Endothelial cell of umbilical vein (primary cell): ENCODE measurements around the gene HBP1. TPM values are rescaled to one million over a fixed set of nuclear protein-coding genes. Genes with fewer than 3 reads are reported as not detected.

Source experiments
- BruUV-seq: library from RNA; stranded (reverse); fragments of 400-500 nt; replicated peaks from 2 replicates; lab custom pipeline; 2021; lab: Mats Ljungman, UMichigan
- CTCF ChIA-PET: fragments of 300-600, 350-600 bp; sonication (Branson Sonifier 250); formaldehyde crosslinking; loops from one replicate; lab custom pipeline; 2021; ENCODE audit warnings: antibody characterized with exemption, inconsistent platforms; lab: Charles Lee
- POLR2A ChIA-PET: fragments of 300-600, 350-600 bp; sonication (Branson Sonifier 250); formaldehyde crosslinking; loops from one replicate; lab custom pipeline; 2021; ENCODE audit warnings: antibody characterized with exemption, inconsistent platforms; lab: Charles Lee
- DNase-seq: peaks from one replicate; pipeline ENCODE4 v3.0.0-alpha.2; 2011; ENCODE audit warnings: low read depth, low spot score
- FAIRE-seq: peaks from 2 replicates; lab custom pipeline; 2011; peaks lifted over from hg19 to GRCh38; lab: Jason Lieb, UNC
- H2AFZ ChIP-seq: 2 replicates; pipeline ENCODE4 v1.6.0; 2012; ENCODE audit warnings: low read depth, low read length, control low read depth, inconsistent platforms
- H3K27ac ChIP-seq: 2 replicates; pipeline ENCODE4 v1.5.1; 2011; ENCODE audit warnings: low read depth, mild to moderate bottlenecking, control low read depth, low read length, moderate library complexity; ENCODE audit not compliant: insufficient read depth
- H3K27me3 ChIP-seq, 2 experiments: 2 replicates each; pipeline versions ENCODE4 v1.6.0 to v1.6.1; 2011; ENCODE audit warnings: low read length in 2 of 2, mixed read lengths in 1 of 2; ENCODE audit not compliant: control insufficient read depth in 2 of 2, insufficient read depth in 2 of 2
- H3K36me3 ChIP-seq, 2 experiments: 2 replicates in 1 of 2; 3 replicates in 1 of 2; pipeline ENCODE4 v1.5.1; 2011; ENCODE audit warnings: low read length in 2 of 2, mild to moderate bottlenecking in 1 of 2, moderate library complexity in 1 of 2; ENCODE audit not compliant: control insufficient read depth in 2 of 2, insufficient read depth in 2 of 2; ENCODE audit errors: extremely low read depth in 1 of 2
- H3K4me1 ChIP-seq: 3 replicates; pipeline ENCODE4 v1.5.1; 2011; ENCODE audit warnings: mild to moderate bottlenecking, low read length; ENCODE audit not compliant: control insufficient read depth, insufficient read depth; ENCODE audit errors: extremely low read depth
- H3K4me2 ChIP-seq: 2 replicates; pipeline ENCODE4 v1.6.1; 2011; ENCODE audit warnings: low read length, control low read depth, mixed read lengths; ENCODE audit not compliant: insufficient read depth
- H3K4me3 ChIP-seq, 3 experiments: fragments of 200-600 bp in 1 of 3; sonication (generic), shearing (Covaris generic) in 1 of 3; replicated peaks in 1 of 3; 2 replicates each; pipeline ENCODE4 v1.5.1; 2011 to 2016; ENCODE audit warnings: control low read depth in 3 of 3, low read length in 3 of 3, mild to moderate bottlenecking in 2 of 3, inconsistent platforms in 1 of 3, low read depth in 1 of 3, moderate library complexity in 1 of 3; ENCODE audit not compliant: insufficient read depth in 1 of 3
- H3K79me2 ChIP-seq: 2 replicates; pipeline ENCODE4 v1.6.0; 2012; ENCODE audit warnings: low read length, inconsistent platforms; ENCODE audit not compliant: control insufficient read depth, insufficient read depth
- H3K9ac ChIP-seq: replicated peaks from 2 replicates; pipeline ENCODE3; 2011; ENCODE audit warnings: low read length, control low read depth; ENCODE audit not compliant: insufficient read depth; ENCODE audit errors: extremely low read depth
- H3K9me1 ChIP-seq: replicated peaks from 3 replicates; pipeline ENCODE4 v1.6.0; 2011; ENCODE audit warnings: mild to moderate bottlenecking, low read length; ENCODE audit not compliant: control insufficient read depth, insufficient read depth; ENCODE audit errors: extremely low read depth
- H3K9me3 ChIP-seq: replicated peaks from 2 replicates; pipeline ENCODE4 v1.5.1; 2012; ENCODE audit warnings: low read length, inconsistent platforms; ENCODE audit not compliant: control insufficient read depth, insufficient read depth
- H4K20me1 ChIP-seq: replicated peaks from 2 replicates; pipeline ENCODE3; 2011; ENCODE audit warnings: mild to moderate bottlenecking, low read length; ENCODE audit not compliant: control insufficient read depth, insufficient read depth; ENCODE audit errors: extremely low read depth
- CTCF ChIP-seq, 2 donors: IDR thresholded peaks; 1 replicate in 1 of 2; 2 replicates in 1 of 2; pipeline ENCODE4 v1.5.1; 2011; ENCODE audit warnings: low read length in 2 of 2, mild to moderate bottlenecking in 2 of 2, moderate library complexity in 2 of 2, control low read depth in 1 of 2, inconsistent platforms in 1 of 2, low read depth in 1 of 2; ENCODE audit not compliant: insufficient read depth in 1 of 2; ENCODE audit errors: extremely low read depth in 1 of 2
- EZH2 ChIP-seq: IDR thresholded peaks from 2 replicates; pipeline ENCODE4 v1.6.1; 2012; ENCODE audit warnings: borderline replicate concordance, low read depth, mild to moderate bottlenecking, moderate library complexity, low read length, inconsistent platforms; ENCODE audit not compliant: severe bottlenecking
- FOS ChIP-seq: IDR thresholded peaks from 2 replicates; pipeline ENCODE4 v1.6.1; 2011; ENCODE audit warnings: mild to moderate bottlenecking, low read length, moderate library complexity, borderline replicate concordance; ENCODE audit not compliant: insufficient read depth
- GATA2 ChIP-seq: IDR thresholded peaks from 2 replicates; pipeline ENCODE4 v1.7.0; 2011; ENCODE audit warnings: low read depth, mild to moderate bottlenecking, moderate library complexity, mixed read lengths, low read length; ENCODE audit not compliant: insufficient read length, insufficient read depth
- JUN ChIP-seq: IDR thresholded peaks from 2 replicates; pipeline ENCODE4 v1.6.1; 2011; ENCODE audit warnings: borderline replicate concordance, low read depth; ENCODE audit not compliant: insufficient read length, insufficient read depth
- MYC ChIP-seq: IDR thresholded peaks from one replicate; pipeline ENCODE4 v1.6.1; 2011; ENCODE audit warnings: mild to moderate bottlenecking, low read depth, low read length
- POLR2A ChIP-seq: IDR thresholded peaks from 2 replicates; pipeline ENCODE4 v1.6.1; 2012; ENCODE audit warnings: low read depth, mild to moderate bottlenecking, control low read depth, low read length
- POLR2AphosphoS5 ChIP-seq: IDR thresholded peaks from 2 replicates; pipeline ENCODE4 v1.6.1; 2012; ENCODE audit warnings: low read depth, mild to moderate bottlenecking, control low read depth, low read length, moderate library complexity; ENCODE audit not compliant: insufficient read depth
- dilution Hi-C: fragments of 300-500 bp; cut with MboI; formaldehyde crosslinking; loops from one replicate; pipeline ENCODE4 v1.15.0; 2019; ENCODE audit warnings: low sequenced_read_pairs; ENCODE audit not compliant: extremely low pct_ligation_motif_present
- intact Hi-C: fragments of 100-400 bp; cut with micrococcal nuclease; formaldehyde crosslinking; loops from one replicate; pipeline ENCODE4 v1.10.0; 2022
- polyA plus RNA-seq, 4 experiments: library from polyadenylated mRNA; depleted of rRNA in 3 of 4; stranded (reverse) in 3 of 4; unstranded in 1 of 4; fragments of >200 nt; gene quantifications; 2 replicates each; pipeline versions ENCODE4 v1.2.1 to v1.2.3, GENCODE V29; 2011 to 2012; ENCODE audit warnings: missing spikeins in 1 of 4
- total RNA-seq: library from RNA; stranded (reverse); gene quantifications from 2 replicates; pipeline ENCODE4 v1.2.3, GENCODE V29; 2021
- TF ChIP-seq, protein P1 (sequence below): IDR thresholded peaks from 2 replicates; pipeline ENCODE4 v1.6.1; 2011; ENCODE audit not compliant: insufficient read depth, insufficient read length

Gene HBP1
- total and polyA plus RNA-seq, 2 donors (not counting 3 experiments of a cell fraction or from before 2014, with no cell fraction given): 49.6 to 63.4 TPM

- no peaks in the 10 kb centered on the region for H3K4me1 ChIP-seq
- no peaks in the 10 kb centered on the region for H3K9me3 ChIP-seq
- dilution Hi-C loops: no loop called here
- intact Hi-C loops: no loop called here
- no peak overlapping the region for H3K4me3 ChIP-seq
- no peak overlapping the region for H2AFZ ChIP-seq
- H4K20me1 ChIP-seq: peaks cover 1% of the 10 kb centered on the region
- no peak overlapping the region for H3K4me2 ChIP-seq
- BruUV-seq: no TSS peak
- H3K36me3 ChIP-seq: peaks cover 1 to 11% of the 10 kb centered on the region in 2 experiments
- FAIRE-seq (no peak), DNase-seq (no peak)
- CTCF ChIA-PET: interaction anchor here (1.5 kb wide), 1 partner anchor 668 kb away, joined by 5 read pairs; no protein-coding TSS in a partner anchor
- no peak overlapping the region for H3K9ac ChIP-seq
- TF ChIP-seq FOS (no peak), CTCF (IDR thresholded peaks at IDR 0.05; ENCODE audit: extremely low read depth in 1 of 2, insufficient read depth in 1 of 2, low read depth in 1 of 2, low read length in 2 of 2) (no peak), POLR2AphosphoS5 (no peak), EZH2 (no peak)
- H3K9me1 ChIP-seq: no peaks in the 10 kb centered on the region
- H3K27me3 ChIP-seq: no peaks in the 10 kb centered on the region
- POLR2A ChIA-PET: no interaction called here
- H3K79me2 ChIP-seq: no peaks in the 10 kb centered on the region
- no peak overlapping the region for H3K27ac ChIP-seq
Observed at GRCh38 chr7:107206706-107207105, 37.9 kb downstream of the HBP1 start.

DNA sequence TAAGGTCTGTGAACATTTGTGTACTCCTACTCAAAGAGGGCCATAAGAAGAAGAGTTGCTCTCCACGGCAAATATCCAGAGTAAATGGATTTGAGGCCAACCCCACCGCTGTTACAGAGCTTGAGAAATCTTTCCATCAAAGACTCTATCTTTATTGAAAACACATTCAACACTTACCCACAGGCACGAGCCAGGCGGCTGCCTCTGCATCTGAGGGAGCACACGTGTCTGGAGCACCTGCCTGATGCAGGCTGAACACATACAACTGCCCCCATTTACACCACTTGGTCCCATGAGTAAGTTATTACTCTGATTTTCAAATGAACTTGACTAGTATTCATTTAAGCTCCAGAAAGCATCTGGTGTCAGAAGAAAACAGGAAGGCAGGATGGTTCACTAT, 38.7 kb downstream of the HBP1 start:
- ChIA-PET CTCF (interaction anchor here (1.5 kb wide), 1 partner anchor 667 kb away, joined by 5 read pairs; no protein-coding TSS in a partner anchor), POLR2A (no interaction called here)
- Histone ChIP-seq H3K4me2 (no peak overlapping the region), H3K36me3 (peaks cover 0 to 8% of the 10 kb centered on the region in 2 experiments), H2AFZ (no peak overlapping the region), H3K4me1 (no peaks in the 10 kb centered on the region), H3K27ac (no peak overlapping the region), H3K27me3 (no peaks in the 10 kb centered on the region), H3K9me1 (no peaks in the 10 kb centered on the region), H3K9ac (no peak overlapping the region), H4K20me1 (no peaks in the 10 kb centered on the region), H3K79me2 (no peaks in the 10 kb centered on the region), H3K9me3 (no peaks in the 10 kb centered on the region), H3K4me3 (no peak overlapping the region)
- DNase-seq: no peak
- FAIRE-seq: no peak
- intact Hi-C loops (no loop called here), dilution Hi-C loops (no loop called here)
- TF ChIP-seq MYC: no peak
- no peak for TF ChIP-seq CTCF (IDR thresholded peaks at IDR 0.05; ENCODE audit: extremely low read depth in 1 of 2, insufficient read depth in 1 of 2, low read depth in 1 of 2, low read length in 2 of 2)
- TF ChIP-seq JUN: no peak
- TF ChIP-seq, protein P1, sequence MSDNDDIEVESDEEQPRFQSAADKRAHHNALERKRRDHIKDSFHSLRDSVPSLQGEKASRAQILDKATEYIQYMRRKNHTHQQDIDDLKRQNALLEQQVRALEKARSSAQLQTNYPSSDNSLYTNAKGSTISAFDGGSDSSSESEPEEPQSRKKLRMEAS: no peak
- TF ChIP-seq POLR2AphosphoS5: no peak
- no peak for TF ChIP-seq POLR2A
- no peak for TF ChIP-seq GATA2
- no peak for TF ChIP-seq FOS
- no peak for TF ChIP-seq EZH2
- BruUV-seq: no TSS peak
